ENCODE data around the gene TMEM25.

Gene TMEM25

GRCh38 chr11:118503216-118503615, 27.8 kb upstream of the TMEM25 start:
- no peak for TF ChIP-seq CTCF (conservative IDR thresholded peaks at IDR 0.05; ENCODE audit: low read depth, low read length)
- H3K4me3 ChIP-seq (ENCODE audit: low read length), result no peak overlapping the region
- no peak for DNase-seq (ENCODE audit: low read depth)

- no peak overlapping the region for H3K4me3 ChIP-seq (ENCODE audit: low read length)
- TF ChIP-seq CTCF (conservative IDR thresholded peaks at IDR 0.05; ENCODE audit: low read depth, low read length), result no peak
- no peak for DNase-seq (ENCODE audit: low read depth)
Measured at GRCh38 chr11:118511601-118512000, 19.4 kb upstream of the TMEM25 start.

- H3K4me3 ChIP-seq (ENCODE audit: low read length), result no peak overlapping the region
- no peak for TF ChIP-seq CTCF (conservative IDR thresholded peaks at IDR 0.05; ENCODE audit: low read depth, low read length)
- DNase-seq (ENCODE audit: low read depth), result no peak
Measured at GRCh38 chr11:118514103-118514502, 16.9 kb upstream of the TMEM25 start.

- TF ChIP-seq CTCF (conservative IDR thresholded peaks at IDR 0.05; ENCODE audit: low read depth, low read length), result no peak
- H3K4me3 ChIP-seq (ENCODE audit: low read length), result no peak overlapping the region
- DNase-seq (ENCODE audit: low read depth), result no peak
Measured at GRCh38 chr11:118519549-118519948, 11.4 kb upstream of the TMEM25 start.

GRCh38 chr11:118521892-118522311, 9.1 kb upstream of the TMEM25 start:
- no peak overlapping the region for H3K4me3 ChIP-seq (ENCODE audit: low read length)
- no peak for TF ChIP-seq CTCF (conservative IDR thresholded peaks at IDR 0.05; ENCODE audit: low read depth, low read length)
- DNase-seq (ENCODE audit: low read depth), result no peak

GRCh38 chr11:118522571-118523072, 8.4 kb upstream of the TMEM25 start:
- DNase-seq (ENCODE audit: low read depth), result no peak

More at GRCh38 chr11:118522571-118523072, 8.4 kb upstream of the TMEM25 start:
- TF ChIP-seq CTCF (conservative IDR thresholded peaks at IDR 0.05; ENCODE audit: low read depth, low read length), result peak; percentile 67
- no peak overlapping the region for H3K4me3 ChIP-seq (ENCODE audit: low read length)

Data from retinal pigment epithelial cell (primary cell).